ENCODE data around the gene TPT1.
A peak's percentile ranks its signal among the peaks of the same experiment; 100 is the strongest.
"Not testable (repeated sequence)": the region's sequence is repeated elsewhere in the genome, so short reads cannot be mapped to it uniquely, and the experiment has no call there.

The TPT1 gene

DNA sequence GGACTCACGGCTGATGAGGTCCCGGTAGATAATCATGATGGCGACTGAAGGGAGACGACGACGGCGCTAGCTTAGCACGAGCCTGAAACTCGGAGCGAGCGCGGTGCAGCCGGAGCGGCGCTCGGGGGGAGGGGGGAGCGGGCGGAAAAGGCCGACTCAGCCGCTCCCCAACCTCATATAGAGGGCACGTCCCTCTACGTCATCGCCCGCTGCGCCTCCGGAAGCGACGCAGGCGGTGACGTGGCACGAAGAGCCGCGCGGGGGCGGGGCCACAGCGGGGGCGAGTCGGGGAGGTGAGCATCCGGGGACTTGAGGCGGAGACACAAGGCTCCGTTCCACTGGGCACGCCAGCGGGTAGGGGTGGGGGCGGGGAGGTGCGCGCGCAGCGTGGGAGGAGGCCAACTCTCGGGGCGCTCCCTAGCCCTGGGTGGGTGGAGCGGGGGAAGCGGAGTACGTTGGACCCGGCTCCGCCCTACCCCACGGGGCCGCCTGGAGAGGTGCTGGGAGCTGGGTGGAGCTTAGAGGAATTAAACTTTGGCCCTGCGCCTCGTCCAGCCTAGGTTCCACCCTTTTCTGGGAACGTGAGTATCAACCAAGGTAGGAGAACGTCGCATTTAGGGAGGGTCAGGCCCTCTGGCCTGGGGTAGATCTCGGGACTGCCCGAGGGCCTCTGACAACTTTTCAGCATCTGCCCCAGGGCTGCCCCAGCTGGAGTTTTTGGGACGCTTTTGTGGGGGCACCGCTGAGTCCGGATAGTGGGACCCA lies at the start of gene TPT1:
TPT1 (minus strand) TSS at position 150 of the 765 bp plus-strand sequence; CDS start at position 36, 114 bp downstream.
- peak within 1 kb of the TSS; percentile 95 for H3K27ac ChIP-seq
- peaks cover 14% of the 10 kb centered on the region; the same call in 1 of the 2 replicates for H3K36me3 ChIP-seq (ENCODE audit: insufficient read depth)
- H3K79me2 ChIP-seq (ENCODE audit: insufficient read depth, low read depth) = peaks cover 24% of the 10 kb centered on the region
- peak within 1 kb of the TSS; percentile 98 for H3K9ac ChIP-seq
- peaks cover 21% of the 10 kb centered on the region for H3K4me1 ChIP-seq (ENCODE audit: low read depth, poor library complexity, severe bottlenecking)
- H4K20me1 ChIP-seq (ENCODE audit: insufficient read depth) = peaks cover 33% of the 10 kb centered on the region
- TF ChIP-seq CTCF (conservative IDR thresholded peaks at IDR 0.05; ENCODE audit: low read depth, low read length) = no peak
- no peaks in the 10 kb centered on the region for H3K27me3 ChIP-seq (ENCODE audit: insufficient read depth, low read depth)
- peak within 1 kb of the TSS; percentile 79 for H2AFZ ChIP-seq (ENCODE audit: low read depth)
- H3K4me2 ChIP-seq = peak within 1 kb of the TSS; percentile 98
- no peak within 1 kb of the TSS for H3K4me3 ChIP-seq (IDR thresholded peaks at IDR 0.05; ENCODE audit: insufficient read depth, low read depth, low read length)

DNA sequence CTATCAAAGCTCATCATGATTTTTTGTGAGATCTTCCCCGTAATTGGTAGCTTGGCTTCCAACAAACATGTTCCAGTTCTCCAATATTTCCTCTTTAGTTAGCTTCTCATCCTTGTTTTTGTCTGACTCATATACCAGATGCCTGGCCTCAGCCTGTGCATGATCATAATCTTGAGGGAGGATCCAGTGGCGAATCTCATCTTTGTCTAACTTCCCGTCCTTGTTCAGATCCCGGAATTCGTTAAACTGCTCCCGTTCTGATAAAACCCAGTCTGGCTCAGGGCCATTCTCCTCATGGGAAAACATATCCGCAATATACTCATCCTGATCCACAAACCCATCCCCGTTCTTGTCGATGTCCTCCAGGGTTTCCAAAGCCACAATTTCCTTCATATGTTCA lies 49.4 kb upstream of the TPT1 start:
- not testable (repeated sequence) for H3K4me2 ChIP-seq; H3K79me2 ChIP-seq (ENCODE audit: insufficient read depth, low read depth); H2AFZ ChIP-seq (ENCODE audit: low read depth); H3K4me3 ChIP-seq (IDR thresholded peaks at IDR 0.05; ENCODE audit: insufficient read depth, low read depth, low read length); H3K4me1 ChIP-seq (ENCODE audit: low read depth, poor library complexity, severe bottlenecking); H3K27ac ChIP-seq; H3K9ac ChIP-seq; H4K20me1 ChIP-seq (ENCODE audit: insufficient read depth); H3K27me3 ChIP-seq (ENCODE audit: insufficient read depth, low read depth); H3K36me3 ChIP-seq (ENCODE audit: insufficient read depth)

DNA sequence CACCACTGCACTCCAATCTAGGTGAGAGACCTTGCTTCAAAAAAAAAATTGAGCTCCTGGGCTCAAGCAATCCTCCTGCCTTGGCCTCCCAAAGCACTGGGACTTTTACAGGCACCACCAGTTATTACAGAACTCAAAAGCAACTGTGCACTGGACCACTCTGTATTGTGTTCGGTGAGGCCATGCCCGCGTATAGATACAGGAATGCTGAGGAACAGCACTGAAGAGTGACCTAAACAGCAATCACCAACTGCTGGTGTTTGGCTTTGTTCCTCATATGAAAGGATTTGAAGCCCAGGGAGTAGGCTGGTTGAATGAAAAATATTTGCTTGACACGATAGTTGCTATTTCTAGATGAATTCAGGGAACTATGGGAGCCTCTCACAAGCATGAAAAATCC lies 47.7 kb upstream of the TPT1 start:
- no peak overlapping the region for H2AFZ ChIP-seq (ENCODE audit: low read depth)
- H3K27me3 ChIP-seq (ENCODE audit: insufficient read depth, low read depth) = no peaks in the 10 kb centered on the region
- H3K79me2 ChIP-seq (ENCODE audit: insufficient read depth, low read depth) = no peaks in the 10 kb centered on the region
- H3K4me3 ChIP-seq (IDR thresholded peaks at IDR 0.05; ENCODE audit: insufficient read depth, low read depth, low read length) = no peak overlapping the region
- H3K27ac ChIP-seq = no peak overlapping the region
- H4K20me1 ChIP-seq (ENCODE audit: insufficient read depth) = no peaks in the 10 kb centered on the region
- H3K4me1 ChIP-seq (ENCODE audit: low read depth, poor library complexity, severe bottlenecking) = no peaks in the 10 kb centered on the region
- H3K36me3 ChIP-seq (ENCODE audit: insufficient read depth) = no peaks in the 10 kb centered on the region
- no peak overlapping the region for H3K9ac ChIP-seq
- no peak for TF ChIP-seq CTCF (conservative IDR thresholded peaks at IDR 0.05; ENCODE audit: low read depth, low read length)
- no peak overlapping the region for H3K4me2 ChIP-seq

GRCh38 chr13:45386892-45387575 lies 46.1 kb upstream of the TPT1 start:
- H3K27me3 ChIP-seq (ENCODE audit: insufficient read depth, low read depth); H3K4me1 ChIP-seq (ENCODE audit: low read depth, poor library complexity, severe bottlenecking); H3K4me3 ChIP-seq (IDR thresholded peaks at IDR 0.05; ENCODE audit: insufficient read depth, low read depth, low read length); H3K36me3 ChIP-seq (ENCODE audit: insufficient read depth); H3K9ac ChIP-seq; H4K20me1 ChIP-seq (ENCODE audit: insufficient read depth); H3K79me2 ChIP-seq (ENCODE audit: insufficient read depth, low read depth); H3K4me2 ChIP-seq; H2AFZ ChIP-seq (ENCODE audit: low read depth); H3K27ac ChIP-seq: not testable (repeated sequence)

- no peaks in the 10 kb centered on the region for H3K36me3 ChIP-seq (ENCODE audit: insufficient read depth)
- H2AFZ ChIP-seq (ENCODE audit: low read depth) = no peak overlapping the region
- H3K27ac ChIP-seq = no peak overlapping the region
- no peak overlapping the region for H3K4me3 ChIP-seq (IDR thresholded peaks at IDR 0.05; ENCODE audit: insufficient read depth, low read depth, low read length)
- H3K79me2 ChIP-seq (ENCODE audit: insufficient read depth, low read depth) = no peaks in the 10 kb centered on the region
- H3K4me2 ChIP-seq = no peak overlapping the region
- no peak overlapping the region for H3K9ac ChIP-seq
- no peaks in the 10 kb centered on the region for H3K27me3 ChIP-seq (ENCODE audit: insufficient read depth, low read depth)
- H3K4me1 ChIP-seq (ENCODE audit: low read depth, poor library complexity, severe bottlenecking) = no peaks in the 10 kb centered on the region
- H4K20me1 ChIP-seq (ENCODE audit: insufficient read depth) = no peaks in the 10 kb centered on the region
- TF ChIP-seq CTCF (conservative IDR thresholded peaks at IDR 0.05; ENCODE audit: low read depth, low read length) = no peak
These were observed 45.0 kb upstream of the TPT1 start for GRCh38 chr13:45385907-45386553.
